Myocyte (in vitro differentiated cells): ENCODE measurements around the gene GARIN5A. TPM values are rescaled to one million over a fixed set of nuclear protein-coding genes. Genes with fewer than 3 reads are reported as not detected.
A peak's percentile ranks its signal among the peaks of the same experiment; 100 is the strongest.

ENCODE experiments used
- DNase-seq: peaks from one replicate; pipeline ENCODE4 v3.0.0-alpha.2; 2012; ENCODE audit warnings: low read depth
- total RNA-seq: library from RNA; depleted of rRNA; stranded (reverse); fragments of >200 nt; gene quantifications from 2 replicates; pipeline ENCODE4 v1.2.3, GENCODE V29; 2014

Gene GARIN5A
- total RNA-seq, 1 donor from 2014 or later, result 1.5 TPM

GRCh38 chr19:50418176-50419021 lies 58.2 kb downstream of the GARIN5A start, which contains the start of gene SPIB:
Gene SPIB (plus strand): TSS chr19:50418938. CDS start chr19:50418963, 25 bp downstream.
- DNase-seq, result peak; percentile 32

GRCh38 chr19:50417111-50418081 lies 59.3 kb downstream of the GARIN5A start:
- DNase-seq, result no peak

Other genes with a start within 250 kb of the GARIN5A start
- not detected in 2 replicates for gene KCNC3, start 147.5 kb downstream of the GARIN5A start, total RNA-seq
- 0.48 and 1.7 TPM in 2 replicates for gene NAPSA, start 111.2 kb downstream of the GARIN5A start, total RNA-seq
- 70.3 and 80.5 TPM in 2 replicates for gene NR1H2, start 100.4 kb downstream of the GARIN5A start, total RNA-seq
- gene POLD1, start 92.5 kb downstream of the GARIN5A start, total RNA-seq, result 22.0 and 26.3 TPM in 2 replicates
- gene SPIB, start 57.9 kb downstream of the GARIN5A start, total RNA-seq, result 0.73 and 2.4 TPM in 2 replicates
- gene MYBPC2, start 44.0 kb downstream of the GARIN5A start, total RNA-seq, result 65.8 and 124 TPM in 2 replicates
- 207 and 210 TPM in 2 replicates for gene EMC10, start 341 bp downstream of the GARIN5A start, total RNA-seq
- gene JOSD2, start 34.3 kb upstream of the GARIN5A start, total RNA-seq, result 29.8 and 39.9 TPM in 2 replicates
- gene ASPDH, start 37.1 kb upstream of the GARIN5A start, total RNA-seq, result not detected in 2 replicates
- 0.05 TPM in 1 of 2 replicates, not detected in the other for gene LRRC4B, start 91.6 kb upstream of the GARIN5A start, total RNA-seq
- not detected in 2 replicates for gene SYT3, start 163.0 kb upstream of the GARIN5A start, total RNA-seq
- not detected in 2 replicates for gene C19orf81, start 172.6 kb upstream of the GARIN5A start, total RNA-seq
- gene SHANK1, start 243.0 kb upstream of the GARIN5A start, total RNA-seq, result 32.3 and 38.1 TPM in 2 replicates
- gene CLEC11A, start 246.5 kb upstream of the GARIN5A start, total RNA-seq, result 35.5 and 39.1 TPM in 2 replicates